ENCODE measurements around the gene GABBR1.

The GABBR1 gene

GRCh38 chr6:29559524-29560287, 73.3 kb downstream of the GABBR1 start, which contains the start of gene UBD:
Gene UBD, minus strand, starts transcription at chr6:29559732. Its CDS starts 31 bp downstream, at chr6:29559701.
- no peak for TF ChIP-seq CTCF (IDR thresholded peaks at IDR 0.05; ENCODE audit: low read depth, low read length, missing control alignments)

GRCh38 chr6:29558439-29559079, 74.4 kb downstream of the GABBR1 start:
- no peak for DNase-seq (ENCODE audit: low read depth)
- no peak for TF ChIP-seq CTCF (IDR thresholded peaks at IDR 0.05; ENCODE audit: low read depth, low read length, missing control alignments)
- H3K4me3 ChIP-seq (ENCODE audit: low read depth, low read length) = no peak overlapping the region

More at GRCh38 chr6:29559524-29560287, 73.3 kb downstream of the GABBR1 start, which contains the start of gene UBD:
- no peak within 1 kb of the TSS for H3K4me3 ChIP-seq (ENCODE audit: low read depth, low read length)
- no peak for DNase-seq (ENCODE audit: low read depth)

- DNase-seq (ENCODE audit: low read depth) = no peak
- no peak overlapping the region for H3K4me3 ChIP-seq (ENCODE audit: low read depth, low read length)
- TF ChIP-seq CTCF (IDR thresholded peaks at IDR 0.05; ENCODE audit: low read depth, low read length, missing control alignments) = no peak
These were observed 75.7 kb downstream of the GABBR1 start for GRCh38 chr6:29557320-29557719.

- H3K4me3 ChIP-seq (ENCODE audit: low read depth, low read length) = no peak overlapping the region
- no peak for TF ChIP-seq CTCF (IDR thresholded peaks at IDR 0.05; ENCODE audit: low read depth, low read length, missing control alignments)
- no peak for DNase-seq (ENCODE audit: low read depth)
These were observed 78.2 kb downstream of the GABBR1 start for GRCh38 chr6:29554764-29555163.

- DNase-seq (ENCODE audit: low read depth) = no peak
- H3K4me3 ChIP-seq (ENCODE audit: low read depth, low read length) = peak overlapping the region; percentile 35
- no peak for TF ChIP-seq CTCF (IDR thresholded peaks at IDR 0.05; ENCODE audit: low read depth, low read length, missing control alignments)
These were observed 79.5 kb downstream of the GABBR1 start for GRCh38 chr6:29553268-29554057.

GRCh38 chr6:29552512-29553051, 80.4 kb downstream of the GABBR1 start:
- peak; percentile 50 for DNase-seq (ENCODE audit: low read depth)
- H3K4me3 ChIP-seq (ENCODE audit: low read depth, low read length) = no peak overlapping the region
- no peak for TF ChIP-seq CTCF (IDR thresholded peaks at IDR 0.05; ENCODE audit: low read depth, low read length, missing control alignments)
